ENCODE results near the gene ARFIP1. TPM values are rescaled to one million over a fixed set of nuclear protein-coding genes. Genes with fewer than 3 reads are reported as not detected.

Gene ARFIP1
- total and polyA plus RNA-seq, 8 donors = 9.2 to 20.6 (median 11.3) TPM

DNA sequence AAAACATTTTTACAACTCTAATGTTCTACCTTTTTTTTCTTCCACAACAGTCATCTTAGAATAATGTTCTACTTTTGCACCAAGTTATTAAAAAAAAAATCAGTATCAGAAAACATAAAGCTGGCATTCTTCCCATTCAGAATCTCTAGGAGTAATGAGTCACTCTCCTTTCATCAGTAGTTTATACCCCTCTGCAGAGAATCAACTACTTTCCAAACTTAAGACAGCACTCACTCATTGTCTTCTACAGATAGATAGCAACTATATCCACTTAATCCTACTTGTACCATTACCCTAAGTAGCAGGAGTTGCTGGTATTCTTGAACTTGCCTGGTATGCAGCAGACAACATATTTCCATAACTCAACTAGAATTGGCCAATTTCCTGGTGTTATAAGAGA lies 3.4 kb upstream of the ARFIP1 start:
- ATAC-seq (no peak), DNase-seq (no peak), FAIRE-seq (no peak)
- no peaks in the 10 kb centered on the region for H3K27me3 ChIP-seq
- no peaks in the 10 kb centered on the region for H3K9me3 ChIP-seq
- no peaks in the 10 kb centered on the region for H3K36me3 ChIP-seq
- H3K4me3 ChIP-seq = no peak overlapping the region
- TF ChIP-seq CTCF (IDR thresholded peaks at IDR 0.05) = no peak
- intact Hi-C loops (cut with DNase I) = no loop called here
- no peak overlapping the region for H3K27ac ChIP-seq
- peaks cover 0 to 13% (median 0%) of the 10 kb centered on the region in 3 donors for H3K4me1 ChIP-seq

DNA sequence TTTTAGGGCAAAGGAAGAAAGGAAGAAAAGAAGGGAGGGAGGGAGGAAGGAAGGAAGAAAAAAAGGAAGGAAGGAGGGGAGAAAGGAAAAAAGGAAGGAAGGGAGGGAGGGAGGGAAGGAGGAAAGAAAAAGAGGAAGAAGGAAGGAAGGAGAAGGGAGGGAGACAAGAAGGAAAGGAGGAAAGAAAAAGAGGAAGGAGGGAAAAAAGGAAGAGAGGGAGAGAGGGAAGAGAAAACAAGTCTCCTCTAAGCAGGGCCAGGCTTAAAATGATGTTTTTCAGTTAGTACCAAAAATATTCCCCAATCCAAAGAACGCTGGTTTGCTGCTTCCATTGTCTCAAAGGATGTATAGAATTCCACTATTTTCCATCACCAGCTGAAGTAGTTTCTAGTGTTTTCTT lies 2.3 kb upstream of the ARFIP1 start:
- Histone ChIP-seq H3K4me3 (no peak overlapping the region), H3K27me3 (no peaks in the 10 kb centered on the region), H3K9me3 (no peaks in the 10 kb centered on the region), H3K36me3 (no peaks in the 10 kb centered on the region), H3K27ac (no peak overlapping the region), H3K4me1 (peaks cover 0 to 18% (median 5%) of the 10 kb centered on the region in 3 donors)
- no peak for DNase-seq
- intact Hi-C loops (cut with DNase I) = no loop called here
- ATAC-seq = no peak
- 85 to 88% methylated on average over 1 of the region's 1 CpG for WGBS, 2 donors
- FAIRE-seq = no peak
- TF ChIP-seq CTCF (IDR thresholded peaks at IDR 0.05) = no peak

DNA sequence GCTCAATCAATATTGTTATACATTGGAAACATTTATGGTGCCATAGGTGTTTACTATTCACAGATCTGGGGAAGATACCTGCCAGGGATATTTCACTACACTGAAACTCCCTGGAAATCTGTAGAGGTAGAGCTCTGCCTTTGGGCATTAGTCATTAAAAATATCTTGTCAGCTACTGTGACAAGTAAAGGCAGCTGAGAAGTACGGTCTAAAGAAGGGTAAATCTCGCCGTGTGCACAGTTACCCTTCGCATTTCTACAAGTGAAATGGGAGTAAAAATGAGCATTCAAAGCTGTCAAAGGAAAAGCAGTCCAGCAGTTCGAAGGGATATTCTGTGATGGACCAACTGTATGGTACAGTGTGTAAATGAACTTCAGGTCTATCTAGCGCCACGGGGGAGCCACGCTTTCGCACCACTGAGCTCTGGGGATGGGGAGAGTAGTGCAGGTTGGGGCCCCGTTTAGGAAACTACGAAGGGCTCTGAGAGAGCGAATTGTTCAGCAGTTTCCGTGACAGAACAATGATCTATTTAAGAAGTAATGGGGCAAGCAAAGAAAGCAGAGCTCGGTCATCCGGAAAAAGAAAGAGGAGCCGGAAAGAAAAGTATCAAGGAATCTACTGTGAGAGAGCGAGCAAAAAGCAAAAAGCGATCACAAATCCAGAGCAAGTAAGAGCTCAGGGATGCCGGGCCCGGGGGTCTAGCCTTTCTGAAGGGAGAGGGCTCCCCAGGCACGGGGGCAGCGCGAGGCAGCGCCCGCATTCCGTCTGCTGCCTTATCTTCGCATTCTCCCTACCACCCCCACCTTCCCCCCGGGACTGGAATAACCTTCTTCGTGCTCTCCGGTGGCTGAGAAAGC lies 870 bp upstream of the ARFIP1 start:
- H3K36me3 ChIP-seq = no peaks in the 10 kb centered on the region
- no peak for TF ChIP-seq CTCF (IDR thresholded peaks at IDR 0.05)
- ATAC-seq = peak; percentile 17 to 56 (median 32)
- 1% methylated on average over 30 of the region's 30 CpGs for WGBS, 2 donors
- H3K4me1 ChIP-seq = peaks cover 0 to 20% (median 5%) of the 10 kb centered on the region in 3 donors
- FAIRE-seq = no peak
- intact Hi-C loops (cut with DNase I) = no loop called here
- H3K4me3 ChIP-seq = peak overlapping the region; percentile 45 to 87 (median 61)
- H3K9me3 ChIP-seq = no peaks in the 10 kb centered on the region
- H3K27ac ChIP-seq = peak overlapping the region; percentile 85 to 92 (median 88)
- peak; percentile 4 to 66 (median 23) for DNase-seq
- no peaks in the 10 kb centered on the region for H3K27me3 ChIP-seq

- H3K4me3 ChIP-seq = peak overlapping the region; percentile 45 to 87 (median 61)
- DNase-seq = no peak
- peak overlapping the region; percentile 85 to 92 (median 88) for H3K27ac ChIP-seq
- intact Hi-C loops (cut with DNase I) = no loop called here
- WGBS, 2 donors = 1 to 3% methylated on average over 10 to 14 of the region's 14 CpGs
- no peak for FAIRE-seq
- H3K36me3 ChIP-seq = no peaks in the 10 kb centered on the region
- no peak for TF ChIP-seq CTCF (IDR thresholded peaks at IDR 0.05)
- no peaks in the 10 kb centered on the region for H3K27me3 ChIP-seq
- peak in 2 of 4 donors; percentile 1 to 2 for ATAC-seq
- no peaks in the 10 kb centered on the region for H3K9me3 ChIP-seq
- peaks cover 0 to 32% (median 5%) of the 10 kb centered on the region in 3 donors for H3K4me1 ChIP-seq
Measured at GRCh38 chr4:152780267-152780778, 569 bp downstream of the ARFIP1 start.
